HFFc6 (cell line): ENCODE measurements around the gene SAMD8. TPM values are rescaled to one million over a fixed set of nuclear protein-coding genes. Genes with fewer than 3 reads are reported as not detected.

ENCODE experiments used
- DNase-seq: peaks from one replicate; pipeline ENCODE4 v3.0.0-alpha.2; 2018
- H3K27ac Mint-ChIP-seq: 2 replicates; pipeline ENCODE4 v1.8.0; 2020; ENCODE audit warnings: mild to moderate bottlenecking, mixed read lengths
- H3K27me3 Mint-ChIP-seq: 2 replicates; pipeline ENCODE4 v1.8.0; 2021; ENCODE audit warnings: mild to moderate bottlenecking, moderate library complexity, mixed read lengths; ENCODE audit not compliant: insufficient read depth
- H3K36me3 Mint-ChIP-seq: 2 replicates; pipeline ENCODE4 v1.8.0; 2021; ENCODE audit warnings: low read depth, mixed read lengths
- H3K4me1 Mint-ChIP-seq: 2 replicates; pipeline ENCODE4 v1.8.0; 2020; ENCODE audit warnings: low read depth, mixed read lengths
- H3K4me3 Mint-ChIP-seq: 2 replicates; pipeline ENCODE4 v1.8.0; 2020; ENCODE audit warnings: mild to moderate bottlenecking, moderate library complexity, mixed read lengths
- H3K9me3 Mint-ChIP-seq: 2 replicates; pipeline ENCODE4 v1.8.0; 2020; ENCODE audit warnings: mild to moderate bottlenecking, mixed read lengths
- total RNA-seq, 6 experiments: library from RNA; stranded (reverse); fragmentation: NEBNext Ultra II Directional; extraction: Animal tissue kit (Norgen Biotek cat#: 25700); gene quantifications; 2 replicates in 1 of 6; 3 replicates in 5 of 6; pipeline ENCODE4 v1.2.3, GENCODE V29; 2021
- TF ChIP-seq, protein P1 (sequence below): fragments of 200-600 bp; sonication (generic); IDR thresholded peaks from 2 replicates; pipeline ENCODE4 v1.5.0; 2021; ENCODE audit warnings: antibody characterized with exemption, mild to moderate bottlenecking

Gene SAMD8
- total RNA-seq, 6 experiments from 2014 or later: 26.5 to 31.5 (median 29.9) TPM

DNA sequence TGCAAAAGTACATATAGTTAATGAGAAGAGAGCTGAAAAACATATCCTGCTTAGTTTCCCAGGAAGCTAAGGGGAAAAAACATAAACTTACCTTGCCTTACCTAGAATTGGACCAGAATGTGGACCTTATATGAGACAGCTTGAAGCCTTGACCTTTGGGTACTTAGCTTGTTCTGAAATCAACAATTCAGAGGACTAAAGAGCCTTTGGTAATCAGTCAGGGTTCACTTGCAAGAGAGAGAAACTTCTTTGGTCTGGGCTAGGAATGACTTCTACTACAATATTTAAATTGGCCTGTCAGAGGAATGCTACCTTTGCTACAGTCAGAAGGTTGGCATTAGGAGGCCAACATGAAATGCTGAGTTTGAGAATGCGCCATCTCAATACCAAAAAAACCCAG, 24.9 kb downstream of the SAMD8 start:
- H3K27ac Mint-ChIP-seq: peak overlapping the region; percentile 71; the same call in 1 of the 2 replicates
- H3K4me1 Mint-ChIP-seq: peaks cover 35% of the 10 kb centered on the region
- H3K4me3 Mint-ChIP-seq: no peak overlapping the region
- DNase-seq: no peak
- TF ChIP-seq, protein P1, sequence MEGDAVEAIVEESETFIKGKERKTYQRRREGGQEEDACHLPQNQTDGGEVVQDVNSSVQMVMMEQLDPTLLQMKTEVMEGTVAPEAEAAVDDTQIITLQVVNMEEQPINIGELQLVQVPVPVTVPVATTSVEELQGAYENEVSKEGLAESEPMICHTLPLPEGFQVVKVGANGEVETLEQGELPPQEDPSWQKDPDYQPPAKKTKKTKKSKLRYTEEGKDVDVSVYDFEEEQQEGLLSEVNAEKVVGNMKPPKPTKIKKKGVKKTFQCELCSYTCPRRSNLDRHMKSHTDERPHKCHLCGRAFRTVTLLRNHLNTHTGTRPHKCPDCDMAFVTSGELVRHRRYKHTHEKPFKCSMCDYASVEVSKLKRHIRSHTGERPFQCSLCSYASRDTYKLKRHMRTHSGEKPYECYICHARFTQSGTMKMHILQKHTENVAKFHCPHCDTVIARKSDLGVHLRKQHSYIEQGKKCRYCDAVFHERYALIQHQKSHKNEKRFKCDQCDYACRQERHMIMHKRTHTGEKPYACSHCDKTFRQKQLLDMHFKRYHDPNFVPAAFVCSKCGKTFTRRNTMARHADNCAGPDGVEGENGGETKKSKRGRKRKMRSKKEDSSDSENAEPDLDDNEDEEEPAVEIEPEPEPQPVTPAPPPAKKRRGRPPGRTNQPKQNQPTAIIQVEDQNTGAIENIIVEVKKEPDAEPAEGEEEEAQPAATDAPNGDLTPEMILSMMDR: no peak
- no peaks in the 10 kb centered on the region for H3K9me3 Mint-ChIP-seq
- H3K27me3 Mint-ChIP-seq: no peaks in the 10 kb centered on the region; the same call in 1 of the 2 replicates
- H3K36me3 Mint-ChIP-seq: peaks cover 9% of the 10 kb centered on the region

DNA sequence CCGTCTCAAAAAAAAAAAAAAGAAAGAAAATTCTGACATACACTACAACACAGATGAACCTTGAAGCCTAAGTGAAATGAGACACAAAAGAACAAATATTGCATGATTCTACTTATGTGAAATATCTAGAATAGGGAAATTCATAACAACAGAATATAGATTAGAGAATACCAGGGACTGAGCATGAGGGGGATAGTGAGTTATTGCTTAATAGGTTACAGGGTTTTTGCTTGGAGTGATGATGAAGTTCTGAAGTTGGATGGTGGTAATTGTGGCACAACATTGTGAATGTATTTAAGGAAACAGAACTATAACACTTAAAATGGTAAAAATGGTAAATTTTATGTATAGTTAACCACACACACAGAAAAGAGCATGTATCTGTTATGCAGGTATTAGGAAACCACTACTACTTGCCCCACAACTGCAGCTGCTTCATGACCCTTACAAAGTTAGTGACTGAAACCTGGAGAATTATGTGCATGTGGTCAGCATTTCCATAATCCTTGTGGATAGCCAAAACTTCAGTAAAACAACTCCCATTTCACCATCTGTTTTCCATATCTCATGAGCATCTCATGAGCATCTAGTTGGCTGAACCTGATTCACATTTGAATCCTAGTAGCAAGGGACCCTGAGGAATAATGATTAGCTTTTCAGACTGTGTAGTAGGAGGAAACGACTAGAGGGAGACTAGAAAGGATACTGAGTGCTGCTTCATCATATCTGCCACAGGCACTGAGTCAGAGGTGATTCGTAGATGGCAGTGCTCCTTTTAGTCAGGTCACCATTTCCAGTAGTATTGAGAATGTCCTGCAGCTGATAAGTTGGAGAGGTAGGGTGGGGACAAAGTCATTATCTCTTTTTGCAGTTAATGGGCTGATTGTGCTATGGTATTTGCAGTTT, 26.3 kb downstream of the SAMD8 start:
- no peaks in the 10 kb centered on the region; the same call in 1 of the 2 replicates for H3K27me3 Mint-ChIP-seq
- H3K4me1 Mint-ChIP-seq: peaks cover 35% of the 10 kb centered on the region
- H3K27ac Mint-ChIP-seq: peak overlapping the region; percentile 71
- H3K36me3 Mint-ChIP-seq: peaks cover 9% of the 10 kb centered on the region
- 0 out of 2 replicates have a peak overlapping the region, but pooled peaks have one; percentile 22 for H3K4me3 Mint-ChIP-seq
- TF ChIP-seq, protein P1: no peak
- H3K9me3 Mint-ChIP-seq: no peaks in the 10 kb centered on the region
- peak; percentile 55 for DNase-seq

DNA sequence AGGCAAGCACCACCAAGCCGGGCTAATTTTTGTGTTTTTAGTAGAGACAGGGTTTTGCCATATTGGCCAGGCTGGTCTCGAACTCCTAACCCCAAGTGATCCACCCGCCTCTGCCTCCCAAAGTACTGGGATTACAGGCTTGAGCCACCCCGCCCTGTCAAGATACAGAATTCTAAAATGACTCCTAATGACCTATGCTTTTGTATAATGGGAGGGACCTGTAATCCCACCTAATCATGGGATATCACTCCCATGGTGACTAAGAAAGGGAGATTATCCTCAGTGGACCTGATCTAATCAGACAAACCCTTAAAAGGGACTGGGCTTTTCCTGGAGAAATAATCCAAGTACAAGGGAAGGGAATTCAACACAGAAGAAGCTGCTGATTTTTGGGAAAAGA, 28.8 kb downstream of the SAMD8 start:
- no peaks in the 10 kb centered on the region; the same call in 1 of the 2 replicates for H3K27me3 Mint-ChIP-seq
- H3K4me1 Mint-ChIP-seq: peaks cover 58% of the 10 kb centered on the region
- H3K9me3 Mint-ChIP-seq: no peaks in the 10 kb centered on the region
- TF ChIP-seq, protein P1: no peak
- no peak for DNase-seq
- no peaks in the 10 kb centered on the region for H3K36me3 Mint-ChIP-seq
- no peak overlapping the region for H3K27ac Mint-ChIP-seq
- H3K4me3 Mint-ChIP-seq: no peak overlapping the region

DNA sequence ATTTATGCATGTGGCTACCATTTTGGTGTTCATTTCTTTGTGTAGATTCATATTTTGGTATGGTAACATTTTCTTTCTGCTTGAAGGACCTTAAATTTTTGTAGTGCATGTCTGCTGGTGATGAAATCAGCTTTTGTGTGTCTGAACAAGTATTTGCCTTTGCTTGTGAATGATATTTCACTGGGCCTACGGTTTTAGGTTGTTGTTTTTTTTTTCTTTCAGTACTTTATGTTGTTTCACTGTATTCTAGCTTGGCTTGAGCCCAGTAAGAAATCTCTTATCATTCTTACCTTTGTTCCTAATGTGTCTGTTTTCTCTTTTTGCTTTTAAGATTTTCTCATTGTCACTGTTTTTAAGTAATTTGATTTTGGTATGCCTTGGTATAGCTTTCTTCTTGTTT, 31.9 kb downstream of the SAMD8 start:
- no peak for DNase-seq
- TF ChIP-seq, protein P1: no peak
- H3K4me3 Mint-ChIP-seq: no peak overlapping the region
- H3K4me1 Mint-ChIP-seq: peaks cover 45% of the 10 kb centered on the region
- no peaks in the 10 kb centered on the region for H3K9me3 Mint-ChIP-seq
- H3K36me3 Mint-ChIP-seq: no peaks in the 10 kb centered on the region
- H3K27ac Mint-ChIP-seq: peak overlapping the region; percentile 86
- H3K27me3 Mint-ChIP-seq: no peaks in the 10 kb centered on the region; the same call in 1 of the 2 replicates

DNA sequence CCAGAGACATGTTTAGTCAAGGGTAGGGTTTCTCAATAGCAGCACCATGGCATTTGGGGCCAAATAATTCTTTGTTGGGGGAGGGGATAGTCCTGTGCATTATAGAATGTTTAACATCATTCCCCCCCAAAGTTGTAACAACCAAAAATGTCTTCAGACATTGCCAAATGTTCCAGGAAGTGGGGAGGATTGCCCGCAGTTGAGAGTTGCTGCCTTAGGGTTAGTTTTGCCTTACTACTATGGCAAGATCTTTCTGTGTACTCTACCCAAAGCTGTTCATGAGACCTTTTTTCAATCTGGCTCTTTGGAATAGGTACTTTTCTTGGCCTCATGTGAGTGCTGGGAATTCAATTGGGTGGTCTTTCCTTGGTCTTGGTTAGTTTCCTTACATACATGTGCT, 34.1 kb downstream of the SAMD8 start:
- Mint-ChIP-seq H3K27ac (peak overlapping the region; percentile 86), H3K36me3 (peaks cover 3% of the 10 kb centered on the region; the same call in 1 of the 2 replicates), H3K4me3 (no peak overlapping the region), H3K4me1 (peaks cover 39% of the 10 kb centered on the region), H3K27me3 (no peaks in the 10 kb centered on the region), H3K9me3 (no peaks in the 10 kb centered on the region)
- DNase-seq: no peak
- TF ChIP-seq, protein P1: no peak
